Measurements from ENCODE around the gene ACBD6.

The ACBD6 gene

GRCh38 chr1:180498594-180498993 lies 3.8 kb downstream of the ACBD6 start:
- Histone ChIP-seq H3K9ac (ENCODE audit: low read length in 5 of 5) (no peak overlapping the region), H3K27me3 (ENCODE audit: control insufficient read depth in 5 of 5, insufficient read depth in 4 of 5, low read length in 5 of 5) (no peaks in the 10 kb centered on the region), H3K4me1 (ENCODE audit: control insufficient read depth in 5 of 5, insufficient read depth in 5 of 5, low read length in 5 of 5) (peaks cover 2 to 24% (median 20%) of the 10 kb centered on the region in 5 donors), H3K9me3 (ENCODE audit: control insufficient read depth in 5 of 5, low read length in 5 of 5) (no peaks in the 10 kb centered on the region), H3K36me3 (ENCODE audit: control insufficient read depth in 5 of 5, insufficient read depth in 5 of 5, low read length in 5 of 5) (peaks cover 0 to 4% (median 0%) of the 10 kb centered on the region in 5 donors), H3K4me3 (ENCODE audit: low read depth in 1 of 5, low read length in 5 of 5) (no peak overlapping the region), H3K27ac (ENCODE audit: low read depth, low read length) (no peak overlapping the region)

DNA sequence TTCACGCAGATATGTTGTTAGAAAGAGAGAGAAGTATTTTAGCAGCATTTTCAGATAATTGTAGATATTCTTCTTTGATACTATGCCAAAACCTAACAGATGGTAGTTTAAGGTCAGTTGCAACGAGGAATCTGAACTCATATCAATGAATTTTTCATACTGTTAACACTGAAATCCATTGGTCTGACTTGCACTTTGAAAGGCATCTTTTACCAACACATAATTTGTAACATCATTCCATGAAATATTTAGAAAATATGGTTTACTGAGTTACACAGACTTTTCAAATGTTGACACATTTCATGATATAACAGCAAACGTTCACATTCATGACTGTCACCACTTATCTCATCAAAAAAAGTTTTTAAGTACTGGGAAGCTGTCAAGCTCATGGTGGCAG lies 4.6 kb downstream of the ACBD6 start:
- H3K4me3 ChIP-seq (ENCODE audit: low read depth in 1 of 5, low read length in 5 of 5): no peak overlapping the region
- no peaks in the 10 kb centered on the region for H3K27me3 ChIP-seq (ENCODE audit: control insufficient read depth in 5 of 5, insufficient read depth in 4 of 5, low read length in 5 of 5)
- peaks cover 0 to 17% (median 13%) of the 10 kb centered on the region in 5 donors for H3K4me1 ChIP-seq (ENCODE audit: control insufficient read depth in 5 of 5, insufficient read depth in 5 of 5, low read length in 5 of 5)
- H3K9ac ChIP-seq (ENCODE audit: low read length in 5 of 5): no peak overlapping the region
- no peaks in the 10 kb centered on the region for H3K9me3 ChIP-seq (ENCODE audit: control insufficient read depth in 5 of 5, low read length in 5 of 5)
- no peak overlapping the region for H3K27ac ChIP-seq (ENCODE audit: low read depth, low read length)
- H3K36me3 ChIP-seq (ENCODE audit: control insufficient read depth in 5 of 5, insufficient read depth in 5 of 5, low read length in 5 of 5): peaks cover 0 to 4% (median 0%) of the 10 kb centered on the region in 5 donors

- Histone ChIP-seq H3K4me3 (ENCODE audit: low read depth in 1 of 5, low read length in 5 of 5) (no peak overlapping the region), H3K27me3 (ENCODE audit: control insufficient read depth in 5 of 5, insufficient read depth in 4 of 5, low read length in 5 of 5) (no peaks in the 10 kb centered on the region), H3K36me3 (ENCODE audit: control insufficient read depth in 5 of 5, insufficient read depth in 5 of 5, low read length in 5 of 5) (peaks cover 0 to 4% (median 0%) of the 10 kb centered on the region in 5 donors), H3K9me3 (ENCODE audit: control insufficient read depth in 5 of 5, low read length in 5 of 5) (no peaks in the 10 kb centered on the region), H3K9ac (ENCODE audit: low read length in 5 of 5) (no peak overlapping the region), H3K27ac (ENCODE audit: low read depth, low read length) (no peak overlapping the region), H3K4me1 (ENCODE audit: control insufficient read depth in 5 of 5, insufficient read depth in 5 of 5, low read length in 5 of 5) (peaks cover 0 to 4% (median 0%) of the 10 kb centered on the region in 5 donors)
Measured at GRCh38 chr1:180494370-180494769, 8.0 kb downstream of the ACBD6 start.

DNA sequence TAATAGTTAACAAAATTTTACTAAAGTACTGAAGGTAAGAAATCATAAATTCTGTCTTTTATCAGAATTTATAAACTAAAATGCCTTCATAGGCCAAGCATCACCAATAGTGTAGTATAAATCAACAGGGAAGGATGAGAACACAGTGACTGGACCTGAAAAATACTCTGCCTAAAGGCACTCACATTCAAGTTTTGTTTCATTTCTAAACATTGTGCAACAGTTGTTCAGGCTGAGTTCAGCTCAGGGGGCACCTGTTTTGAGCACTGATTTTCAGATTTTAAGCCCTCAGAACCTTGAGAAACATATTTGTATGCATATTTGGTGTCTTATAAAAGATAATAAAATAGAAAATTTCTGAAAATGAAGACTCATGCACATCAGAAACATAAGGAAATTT lies 12.4 kb downstream of the ACBD6 start:
- peaks cover 4 to 12% (median 8%) of the 10 kb centered on the region in 5 donors for H3K36me3 ChIP-seq (ENCODE audit: control insufficient read depth in 5 of 5, insufficient read depth in 5 of 5, low read length in 5 of 5)

DNA sequence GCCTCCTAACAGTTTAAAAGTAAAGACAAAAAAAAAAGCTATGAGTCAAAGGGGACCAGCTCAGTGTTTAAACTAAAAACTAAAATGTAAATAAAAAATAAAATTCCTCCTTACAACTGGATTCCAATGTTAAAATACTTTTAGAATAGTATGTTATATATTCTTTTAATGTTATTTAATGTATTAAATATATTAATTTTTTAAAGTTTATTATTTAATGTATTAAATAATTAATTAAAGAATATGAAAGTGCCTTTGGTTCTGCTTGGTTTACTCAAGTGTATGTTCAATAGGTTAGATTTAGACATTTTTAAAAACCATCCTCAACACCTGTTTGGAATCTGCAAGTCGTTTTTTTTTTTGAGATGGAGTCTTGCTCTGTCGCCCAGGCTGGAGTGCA lies 13.1 kb downstream of the ACBD6 start:
- no peak overlapping the region for H3K9ac ChIP-seq (ENCODE audit: low read length in 5 of 5)
- no peaks in the 10 kb centered on the region for H3K4me1 ChIP-seq (ENCODE audit: control insufficient read depth in 5 of 5, insufficient read depth in 5 of 5, low read length in 5 of 5)
- no peaks in the 10 kb centered on the region for H3K27me3 ChIP-seq (ENCODE audit: control insufficient read depth in 5 of 5, insufficient read depth in 4 of 5, low read length in 5 of 5)
- H3K9me3 ChIP-seq (ENCODE audit: control insufficient read depth in 5 of 5, low read length in 5 of 5): no peaks in the 10 kb centered on the region
- no peak overlapping the region for H3K27ac ChIP-seq (ENCODE audit: low read depth, low read length)
- H3K4me3 ChIP-seq (ENCODE audit: low read depth in 1 of 5, low read length in 5 of 5): no peak overlapping the region
- H3K36me3 ChIP-seq (ENCODE audit: control insufficient read depth in 5 of 5, insufficient read depth in 5 of 5, low read length in 5 of 5): peaks cover 4 to 13% (median 9%) of the 10 kb centered on the region in 5 donors

More for the DNA sequence above, 12.4 kb downstream of the ACBD6 start:
- H3K4me1 ChIP-seq (ENCODE audit: control insufficient read depth in 5 of 5, insufficient read depth in 5 of 5, low read length in 5 of 5): peaks cover 0 to 3% (median 0%) of the 10 kb centered on the region in 5 donors
- H3K9ac ChIP-seq (ENCODE audit: low read length in 5 of 5): no peak overlapping the region
- H3K4me3 ChIP-seq (ENCODE audit: low read depth in 1 of 5, low read length in 5 of 5): no peak overlapping the region
- H3K27ac ChIP-seq (ENCODE audit: low read depth, low read length): no peak overlapping the region
- no peaks in the 10 kb centered on the region for H3K9me3 ChIP-seq (ENCODE audit: control insufficient read depth in 5 of 5, low read length in 5 of 5)
- no peaks in the 10 kb centered on the region for H3K27me3 ChIP-seq (ENCODE audit: control insufficient read depth in 5 of 5, insufficient read depth in 4 of 5, low read length in 5 of 5)

DNA sequence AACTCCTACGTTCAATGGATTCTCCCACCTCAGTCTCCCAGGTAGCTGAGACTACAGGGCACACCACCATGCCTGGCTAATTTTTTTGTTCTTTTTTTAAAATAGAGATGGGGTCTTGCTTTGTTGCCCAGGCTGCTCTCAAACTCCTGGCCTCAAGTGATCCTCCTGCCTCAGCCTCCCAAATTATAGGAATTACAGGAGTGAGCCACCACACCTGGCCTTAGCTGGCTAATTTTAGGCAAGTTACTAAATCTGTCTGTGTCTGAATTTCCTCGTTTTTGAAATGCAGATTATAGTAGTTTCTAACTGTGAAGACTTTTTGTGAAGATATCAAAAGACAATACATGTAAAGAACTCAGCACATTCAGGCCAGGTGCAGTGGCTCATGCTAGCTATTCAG lies 13.7 kb downstream of the ACBD6 start:
- H3K4me1 ChIP-seq (ENCODE audit: control insufficient read depth in 5 of 5, insufficient read depth in 5 of 5, low read length in 5 of 5): no peaks in the 10 kb centered on the region
- H3K9ac ChIP-seq (ENCODE audit: low read length in 5 of 5): no peak overlapping the region
- H3K27me3 ChIP-seq (ENCODE audit: control insufficient read depth in 5 of 5, insufficient read depth in 4 of 5, low read length in 5 of 5): no peaks in the 10 kb centered on the region
- H3K4me3 ChIP-seq (ENCODE audit: low read depth in 1 of 5, low read length in 5 of 5): no peak overlapping the region
- H3K9me3 ChIP-seq (ENCODE audit: control insufficient read depth in 5 of 5, low read length in 5 of 5): no peaks in the 10 kb centered on the region
- H3K27ac ChIP-seq (ENCODE audit: low read depth, low read length): no peak overlapping the region
- peaks cover 4 to 13% (median 9%) of the 10 kb centered on the region in 5 donors for H3K36me3 ChIP-seq (ENCODE audit: control insufficient read depth in 5 of 5, insufficient read depth in 5 of 5, low read length in 5 of 5)

- no peaks in the 10 kb centered on the region for H3K27me3 ChIP-seq (ENCODE audit: control insufficient read depth in 5 of 5, insufficient read depth in 4 of 5, low read length in 5 of 5)
- no peak overlapping the region for H3K4me3 ChIP-seq (ENCODE audit: low read depth in 1 of 5, low read length in 5 of 5)
- no peaks in the 10 kb centered on the region for H3K9me3 ChIP-seq (ENCODE audit: control insufficient read depth in 5 of 5, low read length in 5 of 5)
- no peaks in the 10 kb centered on the region for H3K4me1 ChIP-seq (ENCODE audit: control insufficient read depth in 5 of 5, insufficient read depth in 5 of 5, low read length in 5 of 5)
- H3K27ac ChIP-seq (ENCODE audit: low read depth, low read length): no peak overlapping the region
- H3K36me3 ChIP-seq (ENCODE audit: control insufficient read depth in 5 of 5, insufficient read depth in 5 of 5, low read length in 5 of 5): peaks cover 4 to 13% (median 9%) of the 10 kb centered on the region in 5 donors
- no peak overlapping the region for H3K9ac ChIP-seq (ENCODE audit: low read length in 5 of 5)
Measured at GRCh38 chr1:180486092-180486491, 16.3 kb downstream of the ACBD6 start.

DNA sequence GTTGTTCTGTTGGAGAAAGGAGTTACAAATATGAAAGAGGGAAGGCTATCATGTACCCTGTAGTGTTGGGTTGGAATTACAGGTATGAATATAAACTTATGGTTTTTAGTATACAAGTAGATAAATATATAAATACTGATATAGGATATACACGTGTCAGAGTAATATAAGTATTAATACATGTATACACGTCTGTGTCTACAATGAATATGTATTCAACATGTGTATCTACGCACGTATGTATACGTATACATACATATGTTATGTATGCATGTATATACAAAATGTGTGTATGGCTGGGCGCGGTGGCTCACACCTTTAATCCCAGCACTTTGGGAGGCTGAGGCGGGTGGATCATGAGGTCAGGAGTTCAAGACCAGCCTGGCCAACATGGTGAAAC lies 17.9 kb downstream of the ACBD6 start:
- Histone ChIP-seq H3K4me3 (ENCODE audit: low read depth in 1 of 5, low read length in 5 of 5) (no peak overlapping the region), H3K9ac (ENCODE audit: low read length in 5 of 5) (no peak overlapping the region), H3K27me3 (ENCODE audit: control insufficient read depth in 5 of 5, insufficient read depth in 4 of 5, low read length in 5 of 5) (no peaks in the 10 kb centered on the region), H3K27ac (ENCODE audit: low read depth, low read length) (no peak overlapping the region), H3K36me3 (ENCODE audit: control insufficient read depth in 5 of 5, insufficient read depth in 5 of 5, low read length in 5 of 5) (peaks cover 5 to 16% (median 9%) of the 10 kb centered on the region in 5 donors), H3K9me3 (ENCODE audit: control insufficient read depth in 5 of 5, low read length in 5 of 5) (no peaks in the 10 kb centered on the region), H3K4me1 (ENCODE audit: control insufficient read depth in 5 of 5, insufficient read depth in 5 of 5, low read length in 5 of 5) (no peaks in the 10 kb centered on the region)

- Histone ChIP-seq H3K27ac (ENCODE audit: low read depth, low read length) (no peak overlapping the region), H3K27me3 (ENCODE audit: control insufficient read depth in 5 of 5, insufficient read depth in 4 of 5, low read length in 5 of 5) (no peaks in the 10 kb centered on the region), H3K9ac (ENCODE audit: low read length in 5 of 5) (no peak overlapping the region), H3K4me3 (ENCODE audit: low read depth in 1 of 5, low read length in 5 of 5) (no peak overlapping the region), H3K36me3 (ENCODE audit: control insufficient read depth in 5 of 5, insufficient read depth in 5 of 5, low read length in 5 of 5) (peaks cover 8 to 18% (median 15%) of the 10 kb centered on the region in 5 donors), H3K4me1 (ENCODE audit: control insufficient read depth in 5 of 5, insufficient read depth in 5 of 5, low read length in 5 of 5) (no peaks in the 10 kb centered on the region), H3K9me3 (ENCODE audit: control insufficient read depth in 5 of 5, low read length in 5 of 5) (no peaks in the 10 kb centered on the region)
Measured at GRCh38 chr1:180482425-180483275, 19.7 kb downstream of the ACBD6 start.

- no peaks in the 10 kb centered on the region for H3K4me1 ChIP-seq (ENCODE audit: control insufficient read depth in 5 of 5, insufficient read depth in 5 of 5, low read length in 5 of 5)
- H3K4me3 ChIP-seq (ENCODE audit: low read depth in 1 of 5, low read length in 5 of 5): no peak overlapping the region
- H3K9me3 ChIP-seq (ENCODE audit: control insufficient read depth in 5 of 5, low read length in 5 of 5): no peaks in the 10 kb centered on the region
- H3K9ac ChIP-seq (ENCODE audit: low read length in 5 of 5): peak overlapping the region in 1 of 5 donors; percentile 21
- H3K27me3 ChIP-seq (ENCODE audit: control insufficient read depth in 5 of 5, insufficient read depth in 4 of 5, low read length in 5 of 5): no peaks in the 10 kb centered on the region
- H3K27ac ChIP-seq (ENCODE audit: low read depth, low read length): no peak overlapping the region
- H3K36me3 ChIP-seq (ENCODE audit: control insufficient read depth in 5 of 5, insufficient read depth in 5 of 5, low read length in 5 of 5): peaks cover 0 to 5% (median 0%) of the 10 kb centered on the region in 5 donors
Measured at GRCh38 chr1:180470031-180470430, 32.3 kb downstream of the ACBD6 start.

Data from subcutaneous abdominal adipose tissue (tissue), 5 donors.